ENCODE data around the gene CAPN10. TPM values are rescaled to one million over a fixed set of nuclear protein-coding genes. Genes with fewer than 3 reads are reported as not detected.

The CAPN10 gene
- total RNA-seq, 1 donor from 2014 or later, result 31.2 TPM

DNA sequence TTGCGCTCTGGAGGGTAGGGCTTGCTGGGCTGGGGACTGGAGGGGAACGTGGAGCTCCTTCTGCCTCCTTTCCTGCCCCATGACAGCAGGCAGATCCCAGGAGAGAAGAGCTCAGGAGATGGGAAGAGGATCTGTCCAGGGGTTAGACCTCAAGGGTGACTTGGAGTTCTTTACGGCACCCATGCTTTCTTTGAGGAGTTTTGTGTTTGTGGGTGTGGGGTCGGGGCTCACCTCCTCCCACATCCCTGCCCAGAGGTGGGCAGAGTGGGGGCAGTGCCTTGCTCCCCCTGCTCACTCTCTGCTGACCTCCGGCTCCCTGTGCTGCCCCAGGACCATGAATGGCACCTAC lies 43.1 kb downstream of the CAPN10 start:
- H3K9me3 ChIP-seq (replicated peaks), result peaks cover 14% of the 10 kb centered on the region
- no peak overlapping the region for H3K27ac ChIP-seq (replicated peaks)

GRCh38 chr2:240629968-240630770 lies 43.6 kb downstream of the CAPN10 start:
- no peaks in the 10 kb centered on the region for H3K27me3 ChIP-seq (ENCODE audit: low read depth)
- H3K4me3 ChIP-seq, result no peak overlapping the region
- no peak for TF ChIP-seq CTCF (IDR thresholded peaks at IDR 0.05; ENCODE audit: borderline replicate concordance)
- H3K27ac ChIP-seq (replicated peaks), result no peak overlapping the region
- no peaks in the 10 kb centered on the region for H3K36me3 ChIP-seq
- DNase-seq, result no peak
- peaks cover 14% of the 10 kb centered on the region for H3K9me3 ChIP-seq (replicated peaks)
- intact Hi-C loops (cut with micrococcal nuclease), result no loop called here
- H3K4me1 ChIP-seq, result no peaks in the 10 kb centered on the region

More for the DNA sequence above, 43.1 kb downstream of the CAPN10 start:
- Histone ChIP-seq H3K27me3 (ENCODE audit: low read depth) (no peaks in the 10 kb centered on the region), H3K36me3 (no peaks in the 10 kb centered on the region), H3K4me3 (no peak overlapping the region), H3K4me1 (no peaks in the 10 kb centered on the region)
- no peak for TF ChIP-seq CTCF (IDR thresholded peaks at IDR 0.05; ENCODE audit: borderline replicate concordance)
- intact Hi-C loops (cut with micrococcal nuclease), result no loop called here
- no peak for DNase-seq

DNA sequence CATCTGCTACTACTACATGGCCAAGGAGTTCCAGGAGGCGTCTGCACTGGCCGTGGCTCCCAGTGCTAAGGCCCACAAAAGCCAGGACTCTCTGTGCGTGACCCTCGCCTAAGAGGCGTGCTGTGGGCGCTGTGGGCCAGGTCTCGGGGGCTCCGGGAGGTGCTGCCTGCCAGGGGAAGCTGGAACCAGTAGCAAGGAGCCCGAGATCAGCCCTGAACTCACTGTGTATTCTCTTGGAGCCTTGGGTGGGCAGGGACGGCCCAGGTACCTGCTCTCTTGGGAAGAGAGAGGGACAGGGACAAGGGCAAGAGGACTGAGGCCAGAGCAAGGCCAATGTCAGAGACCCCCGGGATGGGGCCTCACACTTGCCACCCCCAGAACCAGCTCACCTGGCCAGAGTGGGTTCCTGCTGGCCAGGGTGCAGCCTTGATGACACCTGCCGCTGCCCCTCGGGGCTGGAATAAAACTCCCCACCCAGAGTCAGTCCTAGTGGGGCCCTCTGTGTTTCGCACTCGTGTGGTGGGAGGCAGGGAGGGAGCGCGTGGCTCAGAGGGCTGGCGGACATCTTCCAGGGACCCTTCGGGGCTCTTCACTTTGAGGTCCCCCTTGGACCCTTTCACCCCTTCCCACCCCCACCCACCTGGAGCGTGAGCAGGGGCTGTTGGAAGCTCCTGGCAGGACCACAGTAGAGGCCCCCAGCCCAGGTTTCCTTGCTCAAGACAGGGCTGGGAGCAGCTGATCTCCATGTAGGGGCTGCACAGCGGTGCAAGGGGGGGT lies 44.4 kb downstream of the CAPN10 start:
- DNase-seq, result no peak
- Histone ChIP-seq H3K27ac (replicated peaks) (no peak overlapping the region), H3K4me3 (no peak overlapping the region), H3K9me3 (replicated peaks) (peaks cover 14% of the 10 kb centered on the region), H3K27me3 (ENCODE audit: low read depth) (no peaks in the 10 kb centered on the region), H3K36me3 (no peaks in the 10 kb centered on the region), H3K4me1 (no peaks in the 10 kb centered on the region)
- intact Hi-C loops (cut with micrococcal nuclease), result no loop called here
- no peak for TF ChIP-seq CTCF (IDR thresholded peaks at IDR 0.05; ENCODE audit: borderline replicate concordance)

DNA sequence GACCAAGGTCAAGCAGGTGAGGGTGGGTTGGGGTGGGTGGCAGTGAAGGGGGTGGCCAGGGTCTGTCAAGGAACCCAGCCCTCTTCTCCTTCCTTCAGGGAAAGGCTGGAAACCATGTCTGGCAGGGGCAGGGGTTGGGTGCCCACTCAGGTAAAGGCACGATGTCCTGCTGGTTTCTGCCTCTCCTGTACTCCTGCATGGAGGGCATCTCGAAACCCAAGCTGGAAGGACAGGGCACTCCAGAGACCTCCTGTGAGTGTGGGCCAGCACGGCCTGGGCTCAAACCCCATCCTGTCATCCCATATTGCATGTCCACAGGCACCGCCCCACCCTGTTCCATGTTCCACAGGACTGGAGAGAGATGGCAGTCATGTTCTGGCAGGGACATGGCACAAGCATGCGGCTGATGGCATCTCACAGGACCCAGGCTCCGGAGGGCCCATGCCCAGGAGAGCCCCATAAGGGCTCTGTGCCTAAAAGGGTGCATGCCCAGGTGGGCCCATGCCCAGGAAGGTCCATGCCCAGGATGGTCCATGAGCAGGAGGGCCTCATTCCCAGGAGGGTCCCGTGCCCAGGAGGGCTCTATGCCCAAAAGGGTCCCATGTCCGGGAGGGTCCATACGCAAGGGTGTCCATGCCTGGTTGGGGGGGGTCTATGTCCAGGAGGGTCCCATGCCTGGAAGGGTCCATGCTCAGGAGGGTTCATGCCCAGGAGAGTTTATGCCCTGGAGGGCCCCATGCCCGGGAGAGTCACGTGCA lies 45.2 kb downstream of the CAPN10 start:
- H3K36me3 ChIP-seq, result no peaks in the 10 kb centered on the region
- DNase-seq, result no peak
- H3K27me3 ChIP-seq (ENCODE audit: low read depth), result no peaks in the 10 kb centered on the region
- no peak for TF ChIP-seq CTCF (IDR thresholded peaks at IDR 0.05; ENCODE audit: borderline replicate concordance)
- H3K4me3 ChIP-seq, result no peak overlapping the region
- H3K27ac ChIP-seq (replicated peaks), result no peak overlapping the region
- peaks cover 14% of the 10 kb centered on the region for H3K9me3 ChIP-seq (replicated peaks)
- H3K4me1 ChIP-seq, result no peaks in the 10 kb centered on the region
- intact Hi-C loops (cut with micrococcal nuclease), result no loop called here

DNA sequence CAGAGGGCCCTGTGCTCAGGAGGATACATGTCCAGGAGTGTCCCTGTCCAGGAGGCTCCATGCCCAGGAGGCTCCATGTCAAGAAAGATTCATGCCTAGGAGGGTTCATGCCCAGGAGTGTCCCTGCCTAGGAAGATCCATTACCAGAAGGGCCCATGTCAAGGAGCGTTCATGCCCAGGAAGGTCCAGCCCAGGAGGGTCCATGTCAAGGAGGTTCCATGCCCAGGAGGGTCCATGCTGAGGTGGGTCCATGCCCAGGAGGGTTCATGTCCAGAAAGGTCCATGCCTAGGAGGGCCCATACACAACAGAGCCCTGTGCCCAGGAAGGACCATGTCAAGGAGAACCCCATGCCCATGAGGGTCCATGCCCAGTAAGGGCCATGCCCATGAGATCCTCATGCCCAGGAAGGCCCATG lies 45.8 kb downstream of the CAPN10 start:
- peaks cover 14% of the 10 kb centered on the region for H3K9me3 ChIP-seq (replicated peaks)
- no peak for TF ChIP-seq CTCF (IDR thresholded peaks at IDR 0.05; ENCODE audit: borderline replicate concordance)
- intact Hi-C loops (cut with micrococcal nuclease), result no loop called here
- H3K36me3 ChIP-seq, result no peaks in the 10 kb centered on the region
- H3K27me3 ChIP-seq (ENCODE audit: low read depth), result no peaks in the 10 kb centered on the region
- H3K4me3 ChIP-seq, result no peak overlapping the region
- H3K4me1 ChIP-seq, result no peaks in the 10 kb centered on the region
- H3K27ac ChIP-seq (replicated peaks), result no peak overlapping the region
- DNase-seq, result peak; percentile 4
